Upper lobe of left lung (tissue), 4 donors: ENCODE measurements around the gene PCDHGA12.

Source experiments
- CTCF ChIP-seq, 6 experiments: fragments of 450-650 bp in 4 of 6; fragments of 200-600 bp in 2 of 6; sonication (generic) in 2 of 6; IDR thresholded peaks; one replicate each; pipeline ENCODE4 v1.5.1; 2016 to 2019; ENCODE audit warnings: antibody characterized with exemption in 6 of 6
- POLR2A ChIP-seq, 4 donors: fragments of 450-650 bp; IDR thresholded peaks; one replicate each; pipeline ENCODE4 v1.5.1; 2016 to 2017; ENCODE audit warnings: antibody characterized with exemption in 4 of 4, mild to moderate bottlenecking in 2 of 4
- POLR2AphosphoS5 ChIP-seq, 2 donors: sonication (generic); formaldehyde crosslinking; IDR thresholded peaks; one replicate each; pipeline ENCODE4 v1.5.1; 2017; ENCODE audit warnings: antibody characterized with exemption in 2 of 2

DNA sequence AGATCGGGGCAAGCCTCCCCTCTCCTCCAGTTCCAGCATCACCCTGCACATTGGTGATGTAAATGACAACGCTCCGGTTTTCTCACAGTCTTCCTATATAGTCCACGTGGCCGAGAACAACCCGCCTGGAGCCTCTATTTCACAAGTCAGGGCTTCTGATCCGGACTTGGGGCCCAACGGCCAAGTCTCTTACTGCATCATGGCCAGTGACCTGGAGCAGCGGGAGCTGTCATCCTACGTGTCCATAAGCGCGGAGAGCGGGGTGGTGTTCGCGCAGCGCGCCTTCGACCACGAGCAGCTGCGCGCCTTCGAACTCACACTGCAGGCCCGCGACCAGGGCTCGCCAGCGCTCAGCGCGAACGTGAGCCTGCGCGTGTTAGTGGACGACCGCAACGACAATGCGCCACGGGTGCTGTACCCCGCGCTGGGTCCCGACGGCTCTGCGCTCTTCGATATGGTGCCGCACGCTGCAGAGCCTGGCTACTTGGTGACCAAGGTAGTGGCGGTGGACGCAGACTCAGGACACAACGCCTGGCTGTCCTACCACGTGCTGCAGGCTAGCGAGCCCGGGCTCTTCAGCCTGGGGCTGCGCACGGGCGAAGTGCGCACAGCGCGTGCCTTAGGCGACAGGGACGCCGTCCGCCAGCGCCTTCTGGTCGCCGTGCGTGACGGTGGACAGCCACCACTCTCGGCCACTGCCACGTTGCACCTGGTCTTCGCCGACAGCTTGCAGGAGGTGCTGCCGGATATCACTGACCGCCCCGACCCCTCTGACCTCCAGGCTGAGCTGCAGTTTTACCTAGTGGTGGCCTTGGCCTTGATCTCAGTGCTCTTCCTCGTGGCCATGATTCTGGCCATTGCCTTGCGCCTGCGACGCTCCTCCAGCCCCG lies 40.9 kb upstream of the PCDHGA12 start:
- TF ChIP-seq CTCF (IDR thresholded peaks at IDR 0.05) (no peak), POLR2AphosphoS5 (IDR thresholded peaks at IDR 0.05) (no peak), POLR2A (IDR thresholded peaks at IDR 0.05) (no peak)
